ENCODE data around the gene MPRIP. TPM values are rescaled to one million over a fixed set of nuclear protein-coding genes. Genes with fewer than 3 reads are reported as not detected.

The MPRIP gene
- polyA plus RNA-seq, 1 donor (not counting 4 experiments of a cell fraction or from before 2014, with no cell fraction given): 113 TPM

DNA sequence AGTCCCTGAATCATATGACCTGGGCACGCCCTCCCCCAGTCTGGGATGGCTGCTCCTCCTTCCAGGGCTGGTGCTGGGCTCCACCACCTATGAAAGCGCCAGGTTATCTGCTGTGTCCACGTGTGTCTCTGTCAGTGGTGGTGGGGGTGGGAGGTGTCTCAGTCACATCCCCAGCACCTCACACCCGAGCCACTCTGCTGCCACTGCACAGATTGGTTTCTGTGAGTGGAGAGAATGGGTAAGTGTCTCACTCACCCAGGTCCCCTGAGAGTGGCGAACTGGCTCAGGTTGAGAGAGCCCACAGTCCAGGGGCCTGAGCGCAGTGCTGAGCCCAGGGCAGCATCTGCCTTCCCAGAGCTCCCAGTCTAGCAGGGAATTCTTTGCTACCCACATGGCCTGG is 84.9 kb downstream of the MPRIP start:
- Histone ChIP-seq H3K9me1 (ENCODE audit: control insufficient read depth, extremely low read depth, insufficient read depth, low read length) (peaks cover 16% of the 10 kb centered on the region), H4K20me1 (ENCODE audit: control insufficient read depth, extremely low read depth, insufficient read depth, low read length) (peaks cover 25% of the 10 kb centered on the region), H3K79me2 (ENCODE audit: control insufficient read depth, insufficient read depth, low read length) (peaks cover 53% of the 10 kb centered on the region), H3K9ac (ENCODE audit: control insufficient read depth, extremely low read depth, insufficient read depth, low read length) (no peak overlapping the region), H3K36me3 (ENCODE audit: control insufficient read depth in 2 of 2, extremely low read depth in 1 of 2, insufficient read depth in 2 of 2, low read length in 2 of 2) (peaks cover 35 to 39% of the 10 kb centered on the region in 2 experiments), H3K27ac (ENCODE audit: control insufficient read depth, insufficient read depth, low read length) (no peak overlapping the region), H2AFZ (ENCODE audit: control insufficient read depth, low read length) (no peak overlapping the region), H3K4me2 (ENCODE audit: control insufficient read depth, extremely low read depth, insufficient read depth, low read depth, low read length) (no peak overlapping the region), H3K9me3 (ENCODE audit: control insufficient read depth, low read depth, low read length) (no peaks in the 10 kb centered on the region), H3K4me1 (ENCODE audit: control insufficient read depth, extremely low read depth, insufficient read depth, low read length) (no peaks in the 10 kb centered on the region), H3K4me3 (ENCODE audit: control insufficient read depth in 2 of 3, extremely low read depth in 1 of 3, insufficient read depth in 2 of 3, low read depth in 1 of 3, low read length in 3 of 3) (no peak overlapping the region), H3K27me3 (ENCODE audit: control insufficient read depth, extremely low read depth, insufficient read depth, low read length) (no peaks in the 10 kb centered on the region)
- no peak for TF ChIP-seq EZH2 (IDR thresholded peaks at IDR 0.05; ENCODE audit: low read length)
- TF ChIP-seq, protein P1, sequence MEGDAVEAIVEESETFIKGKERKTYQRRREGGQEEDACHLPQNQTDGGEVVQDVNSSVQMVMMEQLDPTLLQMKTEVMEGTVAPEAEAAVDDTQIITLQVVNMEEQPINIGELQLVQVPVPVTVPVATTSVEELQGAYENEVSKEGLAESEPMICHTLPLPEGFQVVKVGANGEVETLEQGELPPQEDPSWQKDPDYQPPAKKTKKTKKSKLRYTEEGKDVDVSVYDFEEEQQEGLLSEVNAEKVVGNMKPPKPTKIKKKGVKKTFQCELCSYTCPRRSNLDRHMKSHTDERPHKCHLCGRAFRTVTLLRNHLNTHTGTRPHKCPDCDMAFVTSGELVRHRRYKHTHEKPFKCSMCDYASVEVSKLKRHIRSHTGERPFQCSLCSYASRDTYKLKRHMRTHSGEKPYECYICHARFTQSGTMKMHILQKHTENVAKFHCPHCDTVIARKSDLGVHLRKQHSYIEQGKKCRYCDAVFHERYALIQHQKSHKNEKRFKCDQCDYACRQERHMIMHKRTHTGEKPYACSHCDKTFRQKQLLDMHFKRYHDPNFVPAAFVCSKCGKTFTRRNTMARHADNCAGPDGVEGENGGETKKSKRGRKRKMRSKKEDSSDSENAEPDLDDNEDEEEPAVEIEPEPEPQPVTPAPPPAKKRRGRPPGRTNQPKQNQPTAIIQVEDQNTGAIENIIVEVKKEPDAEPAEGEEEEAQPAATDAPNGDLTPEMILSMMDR (optimal IDR thresholded peaks at IDR 0.05 in 1 of 3, IDR thresholded peaks at IDR 0.05 in 1 of 3, conservative IDR thresholded peaks at IDR 0.05 in 1 of 3; ENCODE audit: extremely low read depth in 1 of 3, insufficient read depth in 2 of 3, low read length in 3 of 3): no peak
- no peak for FAIRE-seq
- dilution Hi-C loops (cut with MboI; ENCODE audit: extremely low pct_ligation_motif_present, low sequenced_read_pairs): no loop called here
- DNase-seq (ENCODE audit: low read depth, low spot score): no peak

DNA sequence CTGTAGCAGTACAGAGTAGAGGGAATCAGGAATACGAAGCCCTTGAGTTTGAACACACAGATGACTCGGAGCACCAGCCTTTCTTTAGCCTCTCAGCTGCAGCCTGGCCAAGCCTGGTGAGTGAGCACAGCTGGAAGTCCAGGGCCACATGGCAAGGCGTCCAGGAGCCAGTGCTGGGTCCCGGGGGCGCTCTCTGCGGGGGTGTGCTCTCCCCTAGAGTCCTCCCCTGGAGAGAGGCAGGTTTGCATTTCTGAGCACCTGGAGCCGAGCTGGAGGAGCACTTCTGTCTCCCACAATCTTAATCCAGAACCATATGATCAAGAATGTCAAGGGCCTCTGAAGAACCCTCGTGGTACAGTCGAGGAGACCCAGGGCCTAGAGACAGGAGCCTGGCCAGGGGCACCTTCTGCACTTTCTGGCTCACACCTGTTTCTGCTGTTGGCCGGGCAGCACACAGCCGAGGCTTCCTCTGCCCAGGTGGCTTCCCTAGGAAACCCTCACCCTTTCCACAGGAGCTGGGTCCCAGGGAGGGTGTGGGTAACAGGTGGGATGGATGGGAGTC is 85.6 kb downstream of the MPRIP start:
- dilution Hi-C loops (cut with MboI; ENCODE audit: extremely low pct_ligation_motif_present, low sequenced_read_pairs): no loop called here
- Histone ChIP-seq H3K27me3 (ENCODE audit: control insufficient read depth, extremely low read depth, insufficient read depth, low read length) (no peaks in the 10 kb centered on the region), H3K4me2 (ENCODE audit: control insufficient read depth, extremely low read depth, insufficient read depth, low read depth, low read length) (no peak overlapping the region), H3K9me3 (ENCODE audit: control insufficient read depth, low read depth, low read length) (no peaks in the 10 kb centered on the region), H3K36me3 (ENCODE audit: control insufficient read depth in 2 of 2, extremely low read depth in 1 of 2, insufficient read depth in 2 of 2, low read length in 2 of 2) (peaks cover 41 to 45% of the 10 kb centered on the region in 2 experiments), H4K20me1 (ENCODE audit: control insufficient read depth, extremely low read depth, insufficient read depth, low read length) (peaks cover 25% of the 10 kb centered on the region), H2AFZ (ENCODE audit: control insufficient read depth, low read length) (no peak overlapping the region), H3K4me3 (ENCODE audit: control insufficient read depth in 2 of 3, extremely low read depth in 1 of 3, insufficient read depth in 2 of 3, low read depth in 1 of 3, low read length in 3 of 3) (no peak overlapping the region), H3K4me1 (ENCODE audit: control insufficient read depth, extremely low read depth, insufficient read depth, low read length) (no peaks in the 10 kb centered on the region), H3K79me2 (ENCODE audit: control insufficient read depth, insufficient read depth, low read length) (peaks cover 49% of the 10 kb centered on the region), H3K27ac (ENCODE audit: control insufficient read depth, insufficient read depth, low read length) (no peak overlapping the region), H3K9ac (ENCODE audit: control insufficient read depth, extremely low read depth, insufficient read depth, low read length) (no peak overlapping the region), H3K9me1 (ENCODE audit: control insufficient read depth, extremely low read depth, insufficient read depth, low read length) (peaks cover 12% of the 10 kb centered on the region)
- TF ChIP-seq, protein P1 (optimal IDR thresholded peaks at IDR 0.05 in 1 of 3, IDR thresholded peaks at IDR 0.05 in 1 of 3, conservative IDR thresholded peaks at IDR 0.05 in 1 of 3; ENCODE audit: extremely low read depth in 1 of 3, insufficient read depth in 2 of 3, low read length in 3 of 3): no peak
- TF ChIP-seq EZH2 (IDR thresholded peaks at IDR 0.05; ENCODE audit: low read length): no peak
- no peak for FAIRE-seq
- DNase-seq (ENCODE audit: low read depth, low spot score): no peak
